HFF-Myc (cell line): ENCODE measurements around the gene HABP4.

Source experiments
- DNase-seq: peaks from one replicate; pipeline ENCODE4 v3.0.0-alpha.2; 2011; ENCODE audit warnings: low read depth; ENCODE audit errors: extremely low read depth
- H3K4me3 ChIP-seq: replicated peaks from 2 replicates; pipeline ENCODE4 v1.5.1; 2011; ENCODE audit warnings: low read depth, mild to moderate bottlenecking, control low read depth, low read length
- CTCF ChIP-seq: IDR thresholded peaks from 2 replicates; pipeline ENCODE4 v1.5.1; 2012; ENCODE audit warnings: mild to moderate bottlenecking, low read depth, low read length, control low read depth; ENCODE audit errors: missing control alignments

The HABP4 gene

DNA sequence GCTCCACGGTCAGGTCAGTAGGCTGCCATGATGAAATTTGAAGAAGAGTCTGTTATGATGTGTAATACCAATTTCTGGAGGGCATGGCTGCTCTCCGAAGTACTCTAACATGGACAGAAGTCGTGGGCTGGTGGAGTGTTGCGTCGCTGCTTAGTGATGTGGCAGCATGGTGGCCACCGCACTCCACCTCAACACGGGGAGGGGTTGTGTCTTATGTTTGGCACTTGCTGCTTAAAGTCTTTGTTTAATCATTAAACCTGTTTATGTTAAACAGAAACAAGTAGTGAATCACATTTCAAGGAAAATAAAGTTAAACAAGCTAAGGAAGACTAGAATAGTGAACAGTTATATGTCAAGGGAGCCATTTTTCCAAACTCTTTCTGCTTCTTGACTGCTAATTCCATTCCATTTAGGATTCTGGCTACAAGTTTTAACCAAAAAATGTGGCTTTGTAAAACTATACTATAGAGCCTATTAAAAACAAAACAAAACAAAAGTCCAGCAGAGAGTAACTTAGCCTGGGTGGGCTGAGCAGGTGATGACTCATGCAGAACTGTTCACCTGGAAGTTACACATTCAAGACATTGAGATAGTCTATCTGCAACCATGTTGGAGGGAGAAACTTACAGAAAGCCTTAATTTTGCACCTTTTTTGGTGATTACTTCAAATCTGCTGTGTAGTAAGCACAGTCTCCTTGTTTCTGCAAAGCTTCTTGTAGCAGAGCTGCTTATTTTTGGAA lies 9.5 kb downstream of the HABP4 start:
- DNase-seq: no peak
- TF ChIP-seq CTCF: no peak
- no peak overlapping the region for H3K4me3 ChIP-seq

DNA sequence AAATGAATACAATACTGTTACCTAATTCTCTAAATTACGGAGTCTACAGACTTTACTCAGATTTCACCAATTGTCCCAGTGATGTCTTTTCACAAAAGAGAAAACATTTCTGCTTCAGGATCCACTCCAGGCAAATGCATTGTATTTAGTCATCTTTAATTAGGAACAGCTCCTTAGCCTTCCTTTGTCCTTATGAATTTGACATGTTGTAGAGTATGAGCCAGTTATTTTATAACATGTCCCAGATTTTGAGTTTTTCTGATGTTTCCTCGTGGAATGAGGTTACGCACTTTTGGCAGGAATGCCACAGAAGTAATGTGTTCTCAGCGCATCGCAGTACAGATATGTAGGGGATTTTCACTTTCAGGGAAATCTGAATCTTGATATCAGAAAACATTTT lies 10.5 kb downstream of the HABP4 start:
- no peak overlapping the region for H3K4me3 ChIP-seq
- no peak for DNase-seq
- no peak for TF ChIP-seq CTCF

- no peak overlapping the region for H3K4me3 ChIP-seq
- no peak for DNase-seq
- no peak for TF ChIP-seq CTCF
Observed at GRCh38 chr9:96460882-96461281, 10.9 kb downstream of the HABP4 start.

DNA sequence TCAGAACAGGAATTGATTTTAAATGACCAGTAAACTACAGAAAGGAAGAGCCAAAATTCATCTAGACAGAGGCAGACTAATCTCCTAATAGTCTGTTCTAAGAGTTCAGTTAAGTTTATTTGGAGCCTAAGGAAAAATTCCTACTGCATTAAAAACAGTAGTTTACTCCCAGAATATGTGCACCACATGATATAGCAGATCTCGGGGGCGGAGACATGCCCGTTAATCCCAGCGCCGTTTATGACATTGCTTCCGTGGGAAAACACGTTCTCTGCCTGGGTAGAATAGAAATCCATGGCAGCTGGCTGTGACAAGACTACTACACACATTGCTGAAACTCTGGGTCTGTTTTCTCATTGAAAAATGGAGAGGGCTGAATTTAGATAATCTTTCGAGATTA lies 11.4 kb downstream of the HABP4 start:
- no peak for TF ChIP-seq CTCF
- H3K4me3 ChIP-seq: no peak overlapping the region
- DNase-seq: no peak

DNA sequence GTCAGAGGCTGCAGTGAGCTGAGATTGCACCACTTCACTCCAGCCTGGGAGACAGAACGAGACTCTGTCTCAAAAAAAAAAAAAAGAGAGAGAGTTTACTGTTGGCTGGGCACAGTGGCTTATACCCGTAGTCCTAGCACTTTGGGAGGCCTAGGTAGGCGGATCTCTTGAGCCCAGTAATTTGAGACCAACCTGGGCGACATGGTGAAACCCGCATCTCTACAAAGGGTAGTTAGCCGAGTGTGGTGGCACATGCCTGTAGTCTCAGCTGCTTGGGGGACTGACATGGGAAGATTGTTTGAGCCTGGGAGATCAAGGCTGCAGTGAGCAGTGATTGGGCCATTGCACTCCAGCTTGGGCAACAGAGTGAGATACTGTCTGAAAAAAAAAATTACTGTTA lies 12.6 kb downstream of the HABP4 start:
- no peak overlapping the region for H3K4me3 ChIP-seq
- no peak for DNase-seq
- no peak for TF ChIP-seq CTCF

DNA sequence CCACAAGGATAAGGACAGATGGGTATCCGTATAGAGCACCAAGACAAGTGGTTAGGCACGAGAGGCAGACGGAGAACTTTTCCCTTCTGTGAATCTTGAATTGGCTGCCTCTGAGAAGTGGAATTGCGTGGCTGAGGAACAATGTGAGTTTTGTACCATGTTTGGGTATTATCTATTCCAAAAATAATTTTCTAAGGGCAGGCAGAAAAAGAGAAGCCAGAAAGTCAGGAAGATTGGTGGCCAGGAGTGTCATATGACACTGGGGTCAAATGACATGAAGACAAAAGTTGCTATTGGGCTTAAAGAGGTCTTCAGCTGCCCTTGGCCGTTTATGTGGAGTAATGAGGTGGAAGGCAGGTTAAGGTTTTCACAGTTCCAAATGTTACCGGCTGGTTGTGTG lies 14.5 kb downstream of the HABP4 start:
- no peak for TF ChIP-seq CTCF
- H3K4me3 ChIP-seq: no peak overlapping the region
- no peak for DNase-seq

GRCh38 chr9:96467784-96468183 lies 17.8 kb downstream of the HABP4 start:
- no peak overlapping the region for H3K4me3 ChIP-seq
- no peak for TF ChIP-seq CTCF
- DNase-seq: no peak
